VCaP (cell line): ENCODE results near the gene DPH6.

Source experiments
- H3K27ac ChIP-seq: fragments of 450-650 bp; 2 replicates; pipeline ENCODE4 v1.5.1; 2017
- TF ChIP-seq, protein P1 (sequence below): fragments of 450-650 bp; conservative IDR thresholded peaks from 2 replicates; pipeline ENCODE4 v1.5.1; 2017; ENCODE audit warnings: mild to moderate bottlenecking, moderate library complexity

The DPH6 gene

DNA sequence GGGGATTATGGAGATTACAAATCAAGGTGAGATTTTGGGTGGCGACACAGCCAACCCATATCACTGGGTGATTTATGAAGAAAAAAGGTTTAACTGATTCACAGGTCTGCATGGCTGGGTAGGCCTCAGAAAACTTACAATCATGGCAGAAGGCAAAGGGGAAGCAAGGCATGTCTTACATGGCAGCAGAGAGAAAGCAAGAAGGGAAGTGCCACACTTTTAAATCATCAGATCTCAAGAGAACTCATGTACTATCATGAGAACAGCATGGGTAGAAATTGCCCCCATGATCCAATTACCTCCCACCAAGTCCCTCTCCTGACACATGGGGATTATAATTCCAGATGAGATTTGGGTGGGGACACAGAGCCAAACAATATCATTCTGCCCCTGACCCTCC, 59.7 kb downstream of the DPH6 start:
- no peak overlapping the region for H3K27ac ChIP-seq
- TF ChIP-seq, protein P1, sequence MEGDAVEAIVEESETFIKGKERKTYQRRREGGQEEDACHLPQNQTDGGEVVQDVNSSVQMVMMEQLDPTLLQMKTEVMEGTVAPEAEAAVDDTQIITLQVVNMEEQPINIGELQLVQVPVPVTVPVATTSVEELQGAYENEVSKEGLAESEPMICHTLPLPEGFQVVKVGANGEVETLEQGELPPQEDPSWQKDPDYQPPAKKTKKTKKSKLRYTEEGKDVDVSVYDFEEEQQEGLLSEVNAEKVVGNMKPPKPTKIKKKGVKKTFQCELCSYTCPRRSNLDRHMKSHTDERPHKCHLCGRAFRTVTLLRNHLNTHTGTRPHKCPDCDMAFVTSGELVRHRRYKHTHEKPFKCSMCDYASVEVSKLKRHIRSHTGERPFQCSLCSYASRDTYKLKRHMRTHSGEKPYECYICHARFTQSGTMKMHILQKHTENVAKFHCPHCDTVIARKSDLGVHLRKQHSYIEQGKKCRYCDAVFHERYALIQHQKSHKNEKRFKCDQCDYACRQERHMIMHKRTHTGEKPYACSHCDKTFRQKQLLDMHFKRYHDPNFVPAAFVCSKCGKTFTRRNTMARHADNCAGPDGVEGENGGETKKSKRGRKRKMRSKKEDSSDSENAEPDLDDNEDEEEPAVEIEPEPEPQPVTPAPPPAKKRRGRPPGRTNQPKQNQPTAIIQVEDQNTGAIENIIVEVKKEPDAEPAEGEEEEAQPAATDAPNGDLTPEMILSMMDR, result no peak

DNA sequence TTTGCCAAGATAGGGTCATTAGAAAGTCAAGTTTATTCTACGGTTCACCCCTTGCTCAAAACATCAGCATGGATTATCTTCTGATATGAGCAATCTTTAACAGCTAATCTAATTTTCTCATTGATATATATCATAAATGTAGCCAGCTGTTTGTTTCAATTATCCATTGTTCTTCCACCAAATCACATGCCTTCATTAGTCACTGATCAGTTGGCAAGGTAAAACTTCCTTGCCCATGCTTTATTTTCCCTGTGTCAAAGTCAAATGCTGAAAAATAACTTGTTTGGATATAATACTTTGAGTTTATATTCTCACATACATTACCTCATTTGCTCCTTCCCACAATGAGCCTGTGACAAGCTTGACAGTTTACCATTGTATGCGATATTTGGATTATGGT, 60.6 kb downstream of the DPH6 start:
- no peak overlapping the region for H3K27ac ChIP-seq
- TF ChIP-seq, protein P1, result no peak

DNA sequence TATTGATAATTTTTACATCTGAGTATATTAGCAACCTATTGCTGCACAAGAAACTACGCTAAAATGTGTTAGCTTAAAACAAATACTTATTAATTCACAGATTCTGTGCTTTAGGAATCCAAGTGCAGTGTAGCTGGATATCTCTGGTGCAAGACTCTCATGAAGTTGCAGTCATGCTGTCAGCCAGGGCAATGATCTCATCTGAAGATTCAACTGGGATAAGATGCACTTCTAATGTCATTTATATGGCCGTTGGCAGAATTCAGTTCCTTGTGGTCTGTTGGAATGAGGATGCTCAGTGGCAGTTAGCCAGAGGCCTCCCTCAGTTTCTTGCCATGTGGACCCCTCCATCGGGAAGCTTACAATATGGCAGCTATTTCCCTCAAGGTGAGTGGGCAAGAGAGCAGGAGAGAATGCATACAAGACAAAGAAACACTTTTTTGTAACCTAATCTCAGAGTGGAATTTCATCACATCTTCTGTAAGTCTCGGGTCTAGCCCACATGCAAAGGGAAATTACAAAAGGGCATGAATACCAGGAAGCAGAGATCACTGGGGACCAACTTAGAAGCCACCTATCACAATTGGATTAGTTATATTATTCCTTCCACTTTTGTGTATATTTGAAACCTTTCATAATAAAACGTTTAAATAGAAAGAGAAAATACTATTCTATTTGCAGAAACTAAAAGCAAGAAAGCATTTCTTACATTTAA, 61.6 kb downstream of the DPH6 start:
- TF ChIP-seq, protein P1, result no peak
- no peak overlapping the region for H3K27ac ChIP-seq

DNA sequence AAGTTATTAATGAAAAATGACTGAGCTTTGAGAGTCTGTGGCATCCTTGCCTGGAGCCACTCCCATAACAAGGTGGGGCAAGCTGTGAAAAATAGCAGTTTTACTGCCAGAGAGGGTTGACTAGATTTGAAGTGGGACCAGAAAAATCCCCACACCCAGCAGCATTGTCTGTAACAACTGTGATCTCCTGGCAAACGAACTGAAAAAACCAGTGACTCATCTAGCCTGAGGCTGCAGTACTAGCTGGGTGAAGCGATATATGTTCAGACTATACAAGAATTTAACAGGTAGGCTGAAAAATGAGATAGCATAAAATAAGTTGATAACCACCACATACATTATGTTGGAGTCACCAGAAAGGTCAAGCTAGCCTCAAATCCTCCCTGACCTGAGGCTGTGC, 64.0 kb downstream of the DPH6 start:
- no peak overlapping the region for H3K27ac ChIP-seq
- TF ChIP-seq, protein P1, result no peak

DNA sequence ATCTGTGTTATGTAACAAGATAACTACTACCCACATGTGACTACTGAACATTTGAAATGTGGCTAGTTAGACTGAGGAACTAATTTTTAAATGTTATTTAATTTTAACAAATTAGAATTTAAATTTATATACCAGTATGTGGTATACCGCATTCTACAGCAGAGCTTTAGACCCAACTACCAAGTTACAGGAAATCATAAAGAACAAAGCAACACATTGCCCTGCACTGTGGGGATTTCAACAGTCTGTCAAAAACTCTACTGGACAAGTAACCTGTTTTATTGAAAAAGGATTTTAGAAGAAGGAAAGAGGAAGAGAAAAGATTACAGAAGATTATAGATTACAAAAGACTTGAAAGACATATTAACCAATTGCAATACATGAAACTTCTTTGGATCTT, 64.9 kb downstream of the DPH6 start:
- H3K27ac ChIP-seq, result no peak overlapping the region

DNA sequence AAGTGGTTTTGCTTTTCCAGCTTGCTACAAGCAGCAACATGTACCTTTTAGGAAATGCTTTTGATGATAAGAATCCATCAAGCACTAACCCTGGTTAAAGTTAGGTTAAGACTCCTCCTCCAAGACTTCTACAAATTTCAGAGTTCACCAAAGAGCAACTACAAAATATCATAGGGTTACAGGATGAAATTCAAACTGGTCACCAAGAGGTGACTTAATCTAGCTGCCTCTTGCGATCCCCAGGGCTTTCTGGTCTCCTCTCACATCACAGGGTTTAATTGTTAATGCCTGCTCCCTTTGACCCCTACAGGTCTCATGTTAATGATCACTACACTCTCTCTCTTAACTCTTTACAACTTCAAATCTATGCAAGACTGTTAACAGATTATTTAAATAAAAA, 66.5 kb downstream of the DPH6 start:
- H3K27ac ChIP-seq, result no peak overlapping the region
- TF ChIP-seq, protein P1, result no peak

More for the DNA sequence above, 64.9 kb downstream of the DPH6 start:
- TF ChIP-seq, protein P1, result no peak

DNA sequence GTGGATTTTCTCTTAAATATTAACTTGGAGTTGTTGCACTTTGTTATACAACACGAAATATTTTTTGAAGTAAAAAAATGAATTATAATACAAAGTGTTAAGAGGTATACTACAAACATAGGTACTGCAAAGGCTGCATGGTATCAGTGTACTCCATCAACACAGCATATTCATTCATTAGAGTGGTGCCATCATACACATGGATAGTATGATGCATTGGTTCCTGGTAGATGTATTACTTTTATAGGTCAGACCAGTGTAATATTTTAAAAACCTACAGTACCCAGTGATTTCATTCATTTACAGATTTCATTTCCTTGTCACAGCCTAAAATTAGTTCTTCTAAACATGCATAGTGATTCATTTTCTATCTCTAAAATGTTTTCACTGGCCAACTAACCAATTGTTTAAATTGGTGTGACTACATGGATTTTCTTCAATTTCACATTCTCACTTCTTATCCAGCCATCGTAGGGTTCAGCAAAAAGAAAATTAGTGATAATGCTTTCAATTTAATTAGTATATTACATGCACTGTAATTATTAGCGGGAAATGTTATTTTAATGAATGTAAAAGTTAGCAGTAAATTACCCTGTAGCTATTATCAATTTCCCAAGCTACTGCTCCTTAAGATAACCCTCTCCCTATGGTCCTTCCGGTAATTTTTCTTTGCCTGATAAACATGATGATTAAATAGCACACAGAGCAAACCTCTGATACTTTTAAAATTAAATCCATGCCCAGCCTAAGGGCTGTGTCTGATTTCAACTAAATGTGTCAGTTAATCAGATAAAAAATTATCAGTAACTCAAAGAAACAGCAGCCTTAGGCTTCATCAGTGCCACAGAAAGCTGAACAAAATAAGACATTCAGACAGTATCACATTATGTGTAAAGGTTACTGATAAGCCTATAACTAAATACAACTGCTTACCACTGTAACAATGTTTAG, 68.4 kb downstream of the DPH6 start:
- TF ChIP-seq, protein P1, result no peak
- no peak overlapping the region for H3K27ac ChIP-seq
